Suppressor macrophage treated with lipopolysaccharide for 1 hour (primary cell): ENCODE measurements around the gene MLH1.
A peak's percentile ranks its signal among the peaks of the same experiment; 100 is the strongest.

Experiments
- DNase-seq, 3 donors: peaks; one replicate each; pipeline ENCODE4 v3.0.0-alpha.2; 2020 to 2022

Gene MLH1

GRCh38 chr3:36981006-36981405, 12.3 kb upstream of the MLH1 start:
- DNase-seq, result no peak

GRCh38 chr3:36988356-36988755, 5.0 kb upstream of the MLH1 start:
- peak in 1 of 3 donors; percentile 38 for DNase-seq

GRCh38 chr3:36989005-36989404, 4.3 kb upstream of the MLH1 start:
- peak; percentile 60 to 92 (median 87) for DNase-seq

GRCh38 chr3:36989568-36989967, 3.8 kb upstream of the MLH1 start:
- DNase-seq, result no peak

GRCh38 chr3:36991147-36991546, 2.2 kb upstream of the MLH1 start:
- no peak for DNase-seq

GRCh38 chr3:36991923-36992805, 1.2 kb upstream of the MLH1 start:
- DNase-seq, result peak; percentile 36 to 53 (median 39)

GRCh38 chr3:36992806-36993325, 452 bp upstream of the MLH1 start, which contains the start of gene EPM2AIP1:
Gene EPM2AIP1, minus strand, starts transcription at chr3:36993131. Its CDS starts 54 bp downstream, at chr3:36993077.
- DNase-seq, result peak; percentile 98 to 100 (median 100)

- no peak for DNase-seq
Measured at GRCh38 chr3:37014620-37015019, 21.3 kb downstream of the MLH1 start.

- DNase-seq, result no peak
Measured at GRCh38 chr3:37015642-37016041, 22.3 kb downstream of the MLH1 start.

- no peak for DNase-seq
Measured at GRCh38 chr3:37016903-37017302, 23.6 kb downstream of the MLH1 start.

- DNase-seq, result no peak
Measured at GRCh38 chr3:37017683-37018082, 24.4 kb downstream of the MLH1 start.

- peak in 1 of 3 donors; percentile 7 for DNase-seq
Measured at GRCh38 chr3:37024092-37024491, 30.8 kb downstream of the MLH1 start.

- peak; percentile 75 to 88 (median 85) for DNase-seq
Measured at GRCh38 chr3:37024820-37025405, 31.6 kb downstream of the MLH1 start.

- DNase-seq, result no peak
Measured at GRCh38 chr3:37025561-37026335, 32.4 kb downstream of the MLH1 start.

GRCh38 chr3:37026851-37027250, 33.5 kb downstream of the MLH1 start:
- DNase-seq, result no peak

- DNase-seq, result no peak
Measured at GRCh38 chr3:37028329-37028728, 35.0 kb downstream of the MLH1 start.

GRCh38 chr3:37029111-37029510, 35.8 kb downstream of the MLH1 start:
- DNase-seq, result no peak

GRCh38 chr3:37029516-37030163, 36.3 kb downstream of the MLH1 start:
- DNase-seq, result no peak

GRCh38 chr3:37030588-37030987, 37.3 kb downstream of the MLH1 start:
- DNase-seq, result no peak

GRCh38 chr3:37031096-37031682, 37.9 kb downstream of the MLH1 start:
- no peak for DNase-seq

- DNase-seq, result no peak
Measured at GRCh38 chr3:37032961-37033360, 39.6 kb downstream of the MLH1 start.

GRCh38 chr3:37037352-37037751, 44.0 kb downstream of the MLH1 start:
- DNase-seq, result no peak
